ENCODE data around the gene OGFOD1. TPM values are rescaled to one million over a fixed set of nuclear protein-coding genes. Genes with fewer than 3 reads are reported as not detected.

OGFOD1 gene
- total and polyA plus RNA-seq, 2 donors (not counting 1 experiment from before 2014, with no cell fraction given): 8.4 to 28.7 TPM

DNA sequence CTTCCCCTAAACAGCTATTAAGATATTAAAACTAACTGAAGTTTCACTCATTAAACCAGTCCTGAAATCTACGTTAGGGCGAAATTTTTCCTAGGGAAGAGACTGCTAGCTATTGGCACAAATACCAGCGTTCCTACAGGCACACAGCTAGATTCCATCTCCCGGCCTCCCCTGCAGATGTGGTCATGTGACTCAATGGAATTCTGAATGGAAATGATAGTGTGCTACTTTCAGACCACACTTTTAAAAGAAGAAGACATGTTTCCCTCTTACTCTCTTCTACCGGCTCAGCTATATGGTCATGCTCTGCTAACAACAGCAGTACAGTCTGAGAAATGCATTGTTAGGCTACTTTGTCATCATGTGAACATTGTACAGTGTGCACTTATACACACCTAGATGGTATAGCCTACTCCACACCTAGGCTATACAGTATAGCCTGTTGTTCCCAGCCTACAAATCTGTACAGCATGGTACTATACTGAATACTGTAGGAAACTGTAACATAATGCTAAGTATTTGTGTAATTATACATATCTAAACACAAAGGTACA, 31.4 kb downstream of the OGFOD1 start:
- CTCF ChIA-PET: interaction anchor here (1.6 kb wide), 1 partner anchor 219 kb away, joined by 4 read pairs; no protein-coding TSS in a partner anchor
- no peaks in the 10 kb centered on the region for H3K27me3 ChIP-seq (replicated peaks in 1 of 4; ENCODE audit: control extremely low read depth in 1 of 4, control insufficient read depth in 3 of 4, insufficient read depth in 4 of 4, low read length in 3 of 4)
- no peaks in the 10 kb centered on the region for H3K9me3 Mint-ChIP-seq (ENCODE audit: insufficient read depth)
- H3K36me3 ChIP-seq (replicated peaks in 1 of 2; ENCODE audit: control extremely low read depth in 1 of 2, control insufficient read depth in 1 of 2, extremely low read depth in 1 of 2, insufficient read depth in 2 of 2, low read length in 1 of 2): peaks cover 1 to 36% of the 10 kb centered on the region in 2 experiments
- H3K4me3 Mint-ChIP-seq: no peak overlapping the region
- intact Hi-C loops (cut with micrococcal nuclease): no loop called here
- no peaks in the 10 kb centered on the region for H3K9me3 ChIP-seq (ENCODE audit: control extremely low read depth in 1 of 3, control insufficient read depth in 2 of 3, insufficient read depth in 1 of 3, low read length in 2 of 3)
- H2AFZ ChIP-seq (ENCODE audit: insufficient read depth, low read depth, low read length, poor library complexity, severe bottlenecking): no peak overlapping the region
- TF ChIP-seq EZH2 (IDR thresholded peaks at IDR 0.05; ENCODE audit: borderline replicate concordance, insufficient read depth, low read depth, low read length, poor library complexity, severe bottlenecking) (no peak), CTCF (IDR thresholded peaks at IDR 0.05) (no peak)
- no peak overlapping the region for H3K9ac ChIP-seq (ENCODE audit: low read length)
- H3K27ac Mint-ChIP-seq: no peak overlapping the region
- 100% methylated on average over 1 of the region's 5 CpGs for WGBS (ENCODE audit: insufficient coverage)
- H3K79me2 ChIP-seq (ENCODE audit: control insufficient read depth, insufficient read depth, low read length): no peaks in the 10 kb centered on the region
- no peaks in the 10 kb centered on the region for H3K27me3 Mint-ChIP-seq
- no peak overlapping the region for H3K27ac ChIP-seq (ENCODE audit: low read length in 2 of 2)
- no peak overlapping the region for H3K4me3 ChIP-seq (ENCODE audit: control extremely low read depth in 1 of 5, extremely low read depth in 1 of 5, insufficient read depth in 1 of 5, low read depth in 2 of 5, low read length in 4 of 5)
- no peaks in the 10 kb centered on the region for H3K4me1 Mint-ChIP-seq
- H3K4me2 ChIP-seq (replicated peaks; ENCODE audit: low read depth, low read length, poor library complexity, severe bottlenecking): no peak overlapping the region
- no peaks in the 10 kb centered on the region for H3K4me1 ChIP-seq (ENCODE audit: control insufficient read depth in 2 of 2, insufficient read depth in 2 of 2, low read length in 2 of 2)
- no peak for DNase-seq
- H4K20me1 ChIP-seq (ENCODE audit: control insufficient read depth, insufficient read depth, low read length, poor library complexity, severe bottlenecking): no peaks in the 10 kb centered on the region
- POLR2A ChIA-PET: no interaction called here
- no peak for ATAC-seq (ENCODE audit: low read depth)

DNA sequence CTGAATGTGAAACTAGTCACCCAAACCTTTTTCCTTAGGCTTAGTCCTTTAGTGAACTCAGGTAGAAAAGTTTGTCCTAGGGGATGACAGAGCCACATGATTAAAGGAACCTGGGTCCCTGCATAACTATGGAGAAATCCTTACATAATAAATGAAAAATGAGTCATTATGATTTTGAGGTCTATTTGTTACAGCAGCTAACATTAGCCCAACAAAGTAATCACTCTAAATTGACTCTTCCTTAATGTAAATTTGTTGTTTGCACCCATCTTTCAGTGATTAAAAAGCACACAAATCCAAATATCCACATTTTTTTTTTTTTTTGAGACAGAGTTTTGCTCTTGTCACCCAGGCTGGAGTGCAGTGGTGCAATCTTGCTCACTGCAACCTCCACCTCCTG, 32.0 kb downstream of the OGFOD1 start:
- Mint-ChIP-seq H3K27me3 (no peaks in the 10 kb centered on the region), H3K4me1 (no peaks in the 10 kb centered on the region), H3K27ac (no peak overlapping the region), H3K9me3 (ENCODE audit: insufficient read depth) (no peaks in the 10 kb centered on the region), H3K4me3 (no peak overlapping the region)
- Histone ChIP-seq H4K20me1 (ENCODE audit: control insufficient read depth, insufficient read depth, low read length, poor library complexity, severe bottlenecking) (no peaks in the 10 kb centered on the region), H3K9ac (ENCODE audit: low read length) (no peak overlapping the region), H3K27ac (ENCODE audit: low read length in 2 of 2) (no peak overlapping the region), H2AFZ (ENCODE audit: insufficient read depth, low read depth, low read length, poor library complexity, severe bottlenecking) (no peak overlapping the region), H3K27me3 (replicated peaks in 1 of 4; ENCODE audit: control extremely low read depth in 1 of 4, control insufficient read depth in 3 of 4, insufficient read depth in 4 of 4, low read length in 3 of 4) (no peaks in the 10 kb centered on the region), H3K4me3 (ENCODE audit: control extremely low read depth in 1 of 5, extremely low read depth in 1 of 5, insufficient read depth in 1 of 5, low read depth in 2 of 5, low read length in 4 of 5) (no peak overlapping the region), H3K36me3 (replicated peaks in 1 of 2; ENCODE audit: control extremely low read depth in 1 of 2, control insufficient read depth in 1 of 2, extremely low read depth in 1 of 2, insufficient read depth in 2 of 2, low read length in 1 of 2) (peaks cover 1 to 36% of the 10 kb centered on the region in 2 experiments), H3K79me2 (ENCODE audit: control insufficient read depth, insufficient read depth, low read length) (no peaks in the 10 kb centered on the region), H3K9me3 (ENCODE audit: control extremely low read depth in 1 of 3, control insufficient read depth in 2 of 3, insufficient read depth in 1 of 3, low read length in 2 of 3) (no peaks in the 10 kb centered on the region), H3K4me1 (ENCODE audit: control insufficient read depth in 2 of 2, insufficient read depth in 2 of 2, low read length in 2 of 2) (no peaks in the 10 kb centered on the region), H3K4me2 (replicated peaks; ENCODE audit: low read depth, low read length, poor library complexity, severe bottlenecking) (no peak overlapping the region)
- DNase-seq: no peak
- CTCF ChIA-PET: no interaction called here
- no peak for TF ChIP-seq CTCF (IDR thresholded peaks at IDR 0.05)
- no peak for TF ChIP-seq EZH2 (IDR thresholded peaks at IDR 0.05; ENCODE audit: borderline replicate concordance, insufficient read depth, low read depth, low read length, poor library complexity, severe bottlenecking)
- POLR2A ChIA-PET: no interaction called here
- intact Hi-C loops (cut with micrococcal nuclease): no loop called here
- ATAC-seq (ENCODE audit: low read depth): no peak

Measured in B cell (primary cell).